CD4-positive, alpha-beta T cell treated with Interleukin-17A for 1 hour (primary cell): ENCODE data around the gene MALT1.
A peak's percentile ranks its signal among the peaks of the same experiment; 100 is the strongest.
"Not testable (repeated sequence)": the region's sequence is repeated elsewhere in the genome, so short reads cannot be mapped to it uniquely, and the experiment has no call there.

Experiments used
- DNase-seq: peaks from one replicate; pipeline ENCODE4 v3.0.0-alpha.2; 2020

Gene MALT1

DNA sequence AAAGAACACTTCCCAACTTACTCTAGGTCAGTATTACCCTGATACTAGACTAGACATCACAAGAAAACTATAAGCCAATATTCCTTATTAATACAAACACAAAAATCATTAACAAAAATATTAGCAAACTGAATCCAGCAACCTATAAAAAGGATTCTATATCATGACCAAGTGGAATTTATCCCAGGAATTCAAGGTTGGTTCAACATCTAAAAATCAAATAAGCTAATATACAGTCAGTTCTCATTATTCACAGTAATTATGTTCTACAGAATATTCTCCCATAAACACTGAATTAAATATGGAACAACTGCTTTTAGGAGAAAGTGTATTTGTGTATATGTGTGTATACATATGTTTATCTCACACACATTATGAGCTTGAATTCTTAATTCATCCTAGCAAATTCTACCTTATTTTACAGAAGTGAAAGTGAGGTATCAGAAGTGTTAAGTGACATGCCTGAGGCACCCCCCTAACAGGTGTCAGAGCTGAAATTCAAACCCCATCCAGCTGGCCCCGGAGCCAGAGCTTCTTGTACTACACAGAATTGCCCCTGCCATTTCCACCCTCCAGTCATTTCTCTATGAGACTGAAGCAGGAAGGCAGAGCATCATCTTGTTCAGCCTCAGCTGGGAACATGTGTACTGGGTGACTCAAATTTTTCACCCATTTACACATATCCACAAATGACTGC is 77.8 kb downstream of the MALT1 start:
- DNase-seq, result no peak

- no peak for DNase-seq
Observed at GRCh38 chr18:58753976-58754375, 82.7 kb downstream of the MALT1 start.

DNA sequence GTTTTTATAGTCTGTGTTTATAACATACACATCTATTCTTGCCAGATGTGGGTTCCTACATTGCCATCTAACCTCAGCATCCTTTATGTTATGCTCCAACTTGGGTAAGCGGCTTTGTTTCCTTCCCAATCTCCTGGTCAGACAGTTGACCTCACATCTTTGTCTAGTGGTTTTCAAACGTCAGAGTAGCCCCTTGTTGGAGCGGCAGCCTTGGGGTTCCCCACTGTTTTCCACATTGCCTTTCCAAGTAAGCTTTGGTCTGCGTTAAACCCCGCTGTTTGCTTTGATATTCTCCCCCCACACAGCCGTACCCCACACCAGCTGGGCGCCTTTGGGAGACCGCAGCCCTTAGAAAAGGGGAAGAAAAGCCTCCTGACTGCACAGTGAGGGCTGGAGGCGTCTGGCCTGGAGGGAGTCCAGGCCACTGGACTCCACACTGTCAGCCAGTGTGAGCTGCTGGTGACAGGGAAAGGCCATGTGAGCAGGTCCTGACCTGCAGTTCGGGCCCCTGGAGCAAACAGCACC is 83.3 kb downstream of the MALT1 start:
- peak; percentile 2 for DNase-seq

GRCh38 chr18:58755304-58756010 is 84.2 kb downstream of the MALT1 start:
- no peak for DNase-seq

DNA sequence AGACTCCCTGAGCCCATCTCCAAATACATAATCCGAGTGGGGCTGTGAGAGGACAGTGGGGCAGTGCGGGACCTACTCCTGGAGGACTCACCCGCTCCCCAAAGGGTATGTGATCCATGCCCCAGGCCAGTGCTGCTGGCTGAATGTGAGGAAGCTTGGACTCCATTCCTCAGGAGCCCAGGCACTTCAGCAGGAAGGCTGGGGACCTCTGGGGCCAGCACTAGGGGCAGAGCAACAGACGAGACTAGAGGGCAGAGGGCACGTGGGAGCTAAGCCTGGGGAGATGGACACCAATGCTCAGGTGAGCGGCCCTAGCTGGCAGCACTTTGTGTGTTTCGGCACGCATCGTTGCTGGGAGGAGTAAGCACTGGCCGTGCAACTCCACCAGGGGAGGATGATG is 84.9 kb downstream of the MALT1 start:
- no peak for DNase-seq

DNA sequence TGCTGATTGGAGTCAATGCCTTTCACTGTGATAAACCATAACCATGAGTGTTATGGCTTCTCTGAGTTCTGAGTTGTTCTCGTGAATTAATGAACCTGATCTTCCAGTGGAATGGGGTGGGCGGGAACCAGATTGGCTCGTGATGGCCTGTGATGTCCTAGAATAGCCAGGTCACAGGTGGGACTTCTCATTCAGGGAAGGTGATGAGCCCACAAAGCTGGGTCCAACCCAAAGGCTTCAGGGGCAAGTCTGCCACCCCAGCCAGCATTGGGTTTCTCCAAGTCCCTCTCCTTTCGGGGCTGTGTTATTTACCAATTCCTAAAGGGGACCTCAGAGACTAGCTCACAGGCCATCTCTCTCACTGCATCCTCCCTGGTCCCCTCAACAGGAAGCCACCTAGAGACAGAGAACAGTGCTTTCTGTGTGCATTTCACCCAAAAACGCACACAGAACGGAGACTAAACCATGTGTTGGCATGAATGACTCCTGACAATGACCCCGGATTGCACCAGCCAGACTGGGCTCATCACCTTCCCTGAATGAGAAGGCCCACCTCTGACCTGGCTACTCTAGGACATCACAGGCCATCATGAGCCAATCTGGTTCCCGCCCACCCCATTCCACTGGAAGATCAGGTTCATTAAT is 85.5 kb downstream of the MALT1 start:
- DNase-seq, result no peak

- DNase-seq, result not testable (repeated sequence)
Observed at GRCh38 chr18:58757351-58757750, 86.1 kb downstream of the MALT1 start.

DNA sequence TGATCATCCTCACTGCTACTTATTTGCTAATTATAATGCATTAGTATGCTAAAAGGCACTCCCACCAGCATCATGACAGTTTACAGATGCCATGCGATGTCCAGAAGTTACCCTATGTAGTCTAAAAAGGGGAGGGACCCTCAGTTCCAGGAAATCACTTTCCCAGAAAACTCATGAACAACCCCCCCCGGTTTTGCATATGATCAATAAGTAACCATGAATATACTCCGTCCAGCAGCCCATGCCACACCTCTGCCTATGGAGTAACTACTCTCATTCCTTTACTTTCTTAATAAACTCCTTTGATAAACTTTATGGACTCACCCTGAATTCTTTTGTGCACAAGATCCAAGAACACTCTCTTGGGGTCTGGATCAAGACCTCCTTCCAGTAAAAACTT is 86.8 kb downstream of the MALT1 start:
- no peak for DNase-seq

GRCh38 chr18:58758606-58759005 is 87.3 kb downstream of the MALT1 start:
- DNase-seq, result no peak

DNA sequence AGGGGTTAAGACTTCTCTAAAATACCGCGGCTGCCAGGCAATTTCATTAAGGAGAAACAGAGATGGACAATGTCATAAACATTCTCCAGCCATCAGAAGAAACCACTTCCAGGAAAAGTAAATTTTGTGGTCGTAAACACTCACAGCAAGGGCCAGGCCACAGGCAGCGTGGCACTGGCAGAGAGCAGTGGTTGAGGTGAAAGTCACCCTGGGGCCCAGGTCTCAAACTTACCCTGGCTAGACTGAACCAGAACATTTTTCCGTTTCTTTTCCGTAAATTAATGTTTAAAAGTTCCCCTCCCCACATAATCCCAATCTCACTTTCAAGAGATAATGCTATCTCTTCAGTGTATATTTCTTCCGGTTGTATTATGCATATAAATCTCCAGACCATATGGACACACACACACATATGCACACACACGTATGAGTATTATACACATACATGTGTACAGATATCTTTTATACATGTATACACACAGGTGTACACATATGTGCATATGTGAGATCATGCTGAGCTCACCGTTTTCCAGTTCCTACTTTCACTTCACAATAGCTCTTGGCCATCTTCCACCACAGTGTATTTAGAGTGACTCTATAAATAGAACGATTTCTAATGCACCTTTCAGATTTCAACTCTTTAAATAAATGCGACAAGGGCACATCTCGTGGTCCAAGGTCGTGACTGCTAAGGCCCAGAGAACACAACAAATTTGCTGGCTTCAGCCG is 90.1 kb downstream of the MALT1 start:
- peak; percentile 7 for DNase-seq

GRCh38 chr18:58761970-58762780 is 90.9 kb downstream of the MALT1 start:
- DNase-seq, result no peak

- DNase-seq, result no peak
Observed at GRCh38 chr18:58762781-58763171, 91.5 kb downstream of the MALT1 start.

GRCh38 chr18:58766164-58766563 is 94.9 kb downstream of the MALT1 start:
- DNase-seq, result no peak

- no peak for DNase-seq
Observed at GRCh38 chr18:58766946-58767345, 95.7 kb downstream of the MALT1 start.

DNA sequence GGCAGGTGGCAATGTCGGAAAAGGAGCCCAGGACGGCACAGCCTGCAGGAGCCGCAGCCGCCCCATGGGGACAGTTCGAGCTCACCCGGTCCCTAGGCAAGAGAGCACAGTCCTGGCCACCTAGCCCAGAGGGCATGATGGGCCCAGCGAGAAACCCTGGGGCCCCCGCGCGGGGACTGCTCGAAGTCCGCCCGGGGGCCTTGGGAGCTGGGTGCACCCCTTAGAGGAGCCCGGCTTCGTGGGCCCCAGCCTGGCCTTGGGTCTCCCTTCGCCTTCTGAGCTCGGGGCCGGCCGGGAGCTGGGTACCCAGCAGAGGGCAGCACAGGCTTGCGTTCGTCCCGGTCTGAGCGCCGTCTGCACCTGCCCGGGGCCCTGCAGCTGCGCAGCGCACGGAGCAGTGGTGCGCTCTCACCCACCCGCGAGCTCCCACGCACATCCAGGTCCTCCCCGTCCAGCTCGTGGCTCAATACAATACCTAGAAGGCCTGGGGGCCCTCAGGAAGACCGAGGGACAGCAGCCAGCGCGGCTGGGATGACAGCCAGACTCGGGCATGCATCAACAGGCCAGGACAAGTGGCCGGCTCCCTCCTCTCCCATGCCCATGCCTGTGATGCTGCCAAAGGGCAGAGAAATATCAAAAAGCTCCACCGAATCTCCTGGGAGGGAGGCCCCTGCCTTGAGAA is 97.2 kb downstream of the MALT1 start:
- DNase-seq, result peak; percentile 65

- no peak for DNase-seq
Observed at GRCh38 chr18:58769321-58769720, 98.1 kb downstream of the MALT1 start.

- DNase-seq, result no peak
Observed at GRCh38 chr18:58770601-58771000, 99.3 kb downstream of the MALT1 start.

DNA sequence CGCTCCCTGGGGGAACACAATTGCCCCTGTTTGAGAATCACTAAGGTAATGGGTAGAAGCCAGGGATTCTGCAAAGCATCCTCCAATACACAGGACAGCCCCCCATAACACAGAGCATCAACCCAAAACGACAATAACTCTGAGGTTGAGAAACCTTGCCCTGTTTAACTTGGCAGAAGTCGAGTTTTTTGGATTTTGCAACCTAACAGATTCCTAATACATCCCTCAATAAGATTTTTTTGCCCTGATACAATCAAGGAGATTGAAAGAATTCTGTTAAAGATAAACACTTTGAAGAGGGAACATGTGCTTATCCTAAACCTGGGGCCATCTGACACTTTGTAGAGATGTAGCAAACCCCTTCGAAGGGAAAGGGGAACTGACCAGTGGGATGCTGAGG is 100.9 kb downstream of the MALT1 start:
- no peak for DNase-seq

- no peak for DNase-seq
Observed at GRCh38 chr18:58776084-58776483, 104.8 kb downstream of the MALT1 start.

DNA sequence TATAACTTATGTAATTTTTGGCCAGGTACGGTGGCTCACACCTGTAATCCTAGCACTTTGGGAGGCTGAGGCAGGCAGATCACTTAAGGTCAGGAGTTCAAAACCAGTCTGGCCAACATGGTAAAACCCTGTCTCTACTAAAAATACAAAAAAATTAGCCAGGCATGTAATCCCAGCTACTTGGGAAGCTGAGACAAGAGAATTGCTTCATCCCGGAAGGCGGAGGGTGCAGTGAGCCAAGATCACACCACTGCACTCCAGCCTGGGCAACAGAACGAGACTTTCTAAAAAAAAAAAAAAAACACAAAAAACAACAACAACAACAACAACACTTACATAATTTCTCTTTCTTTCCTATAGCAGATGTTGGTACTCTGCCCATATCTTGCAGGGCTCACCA is 105.3 kb downstream of the MALT1 start:
- DNase-seq, result not testable (repeated sequence)

DNA sequence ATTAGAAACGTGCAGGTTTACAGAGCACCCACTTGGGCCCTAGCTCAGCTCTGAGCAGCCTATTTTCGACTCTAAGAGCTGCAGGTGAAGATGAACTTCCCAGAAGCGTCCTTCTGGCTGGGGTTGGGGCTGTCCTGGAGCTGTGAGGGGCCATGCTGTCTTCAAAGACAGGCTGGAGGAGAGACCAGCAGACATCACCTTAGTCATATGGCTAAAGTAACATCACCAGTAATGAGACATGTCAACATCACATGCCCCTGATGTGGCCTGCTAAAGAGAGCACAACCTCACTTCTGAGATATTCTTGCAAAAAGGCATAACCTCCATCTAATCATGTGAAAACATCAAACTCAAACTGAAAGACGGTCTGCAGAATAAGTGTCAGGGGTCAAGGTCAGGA is 106.2 kb downstream of the MALT1 start:
- no peak for DNase-seq

- DNase-seq, result no peak
Observed at GRCh38 chr18:58779529-58779928, 108.3 kb downstream of the MALT1 start.
